SJSA1 (cell line): ENCODE measurements around the gene TMPRSS9. TPM values are rescaled to one million over a fixed set of nuclear protein-coding genes. Genes with fewer than 3 reads are reported as not detected.

ENCODE experiments used
- DNase-seq, 2 experiments: peaks; one replicate each; pipeline ENCODE4 v3.0.0-alpha.2; 2015 to 2020; ENCODE audit warnings: low spot score in 2 of 2, low read depth in 1 of 2
- H3K27ac ChIP-seq: fragments of 250-450 bp; sonication (Bioruptor Pico); 2 replicates; pipeline ENCODE4 v1.5.1; 2020; ENCODE audit warnings: mild to moderate bottlenecking, moderate library complexity
- H3K27me3 ChIP-seq: fragments of 250-450 bp; sonication (Bioruptor Pico); replicated peaks from 2 replicates; pipeline ENCODE4 v1.5.1; 2020; ENCODE audit warnings: mild to moderate bottlenecking, moderate library complexity
- H3K36me3 ChIP-seq: fragments of 250-450 bp; sonication (Bioruptor Pico); 2 replicates; pipeline ENCODE4 v1.5.1; 2020; ENCODE audit warnings: mild to moderate bottlenecking
- H3K4me1 ChIP-seq: fragments of 250-450 bp; sonication (Bioruptor Pico); replicated peaks from 2 replicates; pipeline ENCODE4 v1.6.1; 2021; ENCODE audit warnings: mild to moderate bottlenecking
- H3K4me3 ChIP-seq: fragments of 250-450 bp; sonication (Bioruptor Pico); 2 replicates; pipeline ENCODE4 v1.5.1; 2020; ENCODE audit warnings: mild to moderate bottlenecking
- H3K9me3 ChIP-seq: fragments of 250-450 bp; sonication (Bioruptor Pico); replicated peaks from 2 replicates; pipeline ENCODE4 v1.5.1; 2020; ENCODE audit warnings: mild to moderate bottlenecking
- total RNA-seq: library from RNA; depleted of rRNA; stranded (reverse); fragments of >200 nt; shearing (Covaris generic); gene quantifications from 2 replicates; pipeline ENCODE4 v1.2.3, GENCODE V29; 2014

Gene TMPRSS9
- total RNA-seq, 1 experiment from 2014 or later: not detected

- Histone ChIP-seq H3K4me1 (peaks cover 10% of the 10 kb centered on the region), H3K4me3 (no peak overlapping the region), H3K27me3 (no peaks in the 10 kb centered on the region), H3K36me3 (peaks cover 67% of the 10 kb centered on the region), H3K9me3 (no peaks in the 10 kb centered on the region), H3K27ac (no peak overlapping the region)
- no peak for DNase-seq
Measured at GRCh38 chr19:2324220-2324948, 35.7 kb upstream of the TMPRSS9 start.

DNA sequence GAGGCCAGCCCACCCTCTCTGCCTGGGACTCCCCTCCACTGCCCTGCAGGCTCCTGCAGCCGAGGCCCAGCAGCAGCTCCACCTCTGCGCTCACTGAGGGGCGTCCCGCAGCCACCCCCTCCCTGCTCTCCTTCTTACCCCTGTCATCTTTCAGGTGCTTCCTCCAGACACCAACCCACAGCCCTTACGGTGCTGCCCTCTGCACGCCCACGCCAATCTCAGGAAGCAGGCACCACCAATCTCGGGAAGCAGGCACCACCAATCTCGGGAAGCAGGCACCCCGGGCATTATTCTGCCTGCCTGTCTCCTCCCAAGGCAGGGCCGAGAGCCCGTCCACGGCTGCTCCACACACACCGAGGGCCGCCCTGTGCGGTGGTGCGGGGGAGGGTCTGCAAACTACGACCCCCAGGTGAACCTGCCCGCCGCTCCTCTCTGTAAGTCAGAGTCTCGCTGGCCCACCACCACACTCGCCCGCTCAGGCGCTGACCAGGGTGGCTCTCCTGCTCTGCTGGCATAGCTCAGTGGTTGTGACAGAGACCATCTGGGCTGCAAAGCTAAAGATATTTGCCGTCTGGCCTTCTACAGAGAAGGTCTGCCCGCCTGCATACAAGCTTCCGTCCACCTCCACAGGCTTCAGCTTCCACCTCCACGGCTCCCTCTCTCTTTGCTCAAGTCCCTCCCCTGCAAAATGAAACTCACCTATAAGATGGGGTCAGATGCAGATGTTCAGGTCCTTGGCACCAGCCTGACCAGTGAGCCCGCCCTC is 34.6 kb upstream of the TMPRSS9 start:
- H3K36me3 ChIP-seq: peaks cover 67% of the 10 kb centered on the region
- H3K27me3 ChIP-seq: no peaks in the 10 kb centered on the region
- H3K4me1 ChIP-seq: peaks cover 13% of the 10 kb centered on the region
- DNase-seq: no peak
- H3K27ac ChIP-seq: no peak overlapping the region
- H3K9me3 ChIP-seq: no peaks in the 10 kb centered on the region
- H3K4me3 ChIP-seq: no peak overlapping the region

GRCh38 chr19:2326699-2327360 is 33.2 kb upstream of the TMPRSS9 start:
- no peaks in the 10 kb centered on the region for H3K9me3 ChIP-seq
- H3K4me3 ChIP-seq: no peak overlapping the region; the same call in 1 of the 2 replicates
- no peaks in the 10 kb centered on the region for H3K27me3 ChIP-seq
- peaks cover 13% of the 10 kb centered on the region for H3K4me1 ChIP-seq
- DNase-seq: no peak
- peak overlapping the region; percentile 79 for H3K27ac ChIP-seq
- peaks cover 56% of the 10 kb centered on the region for H3K36me3 ChIP-seq

DNA sequence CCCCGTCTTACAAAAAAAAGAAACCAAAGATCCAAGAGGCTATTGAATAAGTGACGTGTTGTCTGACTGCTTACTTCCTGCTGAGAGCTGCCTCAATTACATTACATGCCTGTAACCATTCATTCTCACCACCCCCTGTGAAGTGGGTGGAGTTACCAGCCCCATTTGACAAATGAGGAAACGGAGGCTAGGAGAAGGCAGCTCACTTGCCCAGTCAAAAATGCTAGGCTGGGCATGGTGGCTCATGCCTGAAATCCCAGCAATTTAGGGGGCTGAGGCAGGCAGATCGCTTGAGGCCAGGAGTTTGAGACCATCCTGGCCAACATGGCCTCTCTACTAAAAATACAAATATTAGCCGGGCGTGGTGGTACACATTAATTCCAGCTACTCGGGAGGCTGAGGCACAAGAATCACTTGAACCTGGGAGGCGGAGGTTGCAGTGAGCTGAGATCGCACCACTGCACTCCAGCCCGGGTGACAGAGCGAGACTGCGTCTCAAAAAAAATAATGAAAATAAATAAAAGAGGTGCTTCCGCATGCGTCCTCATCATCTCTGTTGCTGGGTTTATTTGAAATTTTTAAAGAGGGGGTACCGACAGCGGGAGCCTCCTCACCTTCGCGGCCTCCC is 32.2 kb upstream of the TMPRSS9 start:
- Histone ChIP-seq H3K4me1 (peaks cover 13% of the 10 kb centered on the region), H3K27me3 (no peaks in the 10 kb centered on the region), H3K9me3 (no peaks in the 10 kb centered on the region), H3K27ac (peak overlapping the region; percentile 79), H3K4me3 (peak overlapping the region; percentile 96), H3K36me3 (peaks cover 48% of the 10 kb centered on the region)
- peak; percentile 80 to 84 for DNase-seq

- DNase-seq: peak; percentile 87 to 89
- Histone ChIP-seq H3K27ac (peak within 1 kb of the TSS; percentile 79), H3K9me3 (no peaks in the 10 kb centered on the region), H3K36me3 (peaks cover 41% of the 10 kb centered on the region), H3K27me3 (no peaks in the 10 kb centered on the region), H3K4me3 (peak within 1 kb of the TSS; percentile 96), H3K4me1 (peaks cover 13% of the 10 kb centered on the region)
Measured at GRCh38 chr19:2328401-2329148, 31.5 kb upstream of the TMPRSS9 start, which contains the start of the genes LSM7 and SPPL2B. TSS of gene LSM7 (minus strand) at chr19:2328586. CDS start at chr19:2328566, 20 bp downstream. TSS of gene SPPL2B (plus strand) at chr19:2328684. CDS start at chr19:2328710, 26 bp downstream.

DNA sequence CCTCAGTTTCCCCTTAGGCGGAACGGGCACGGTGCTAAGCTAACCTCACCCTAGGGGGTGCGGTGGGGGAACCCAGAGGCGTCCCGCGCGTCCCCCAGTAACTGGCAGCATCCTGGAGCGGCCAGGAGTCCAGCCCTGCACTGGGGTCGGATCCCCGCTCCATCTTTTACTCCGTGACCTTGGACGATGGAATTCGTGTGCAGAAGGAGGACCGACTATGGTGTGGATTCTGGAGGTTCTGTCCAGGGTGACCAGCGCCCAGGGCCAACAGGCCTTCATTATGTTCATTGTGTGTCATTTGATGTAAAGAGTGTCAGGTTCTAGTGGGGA is 31.0 kb upstream of the TMPRSS9 start:
- H3K27me3 ChIP-seq: no peaks in the 10 kb centered on the region
- peak overlapping the region; percentile 79 for H3K27ac ChIP-seq
- no peak for DNase-seq
- H3K36me3 ChIP-seq: peaks cover 38% of the 10 kb centered on the region
- no peaks in the 10 kb centered on the region for H3K9me3 ChIP-seq
- peaks cover 13% of the 10 kb centered on the region for H3K4me1 ChIP-seq
- H3K4me3 ChIP-seq: peak overlapping the region; percentile 96

- no peaks in the 10 kb centered on the region for H3K27me3 ChIP-seq
- H3K4me1 ChIP-seq: peaks cover 13% of the 10 kb centered on the region
- H3K4me3 ChIP-seq: peak overlapping the region; percentile 96
- no peak for DNase-seq
- peaks cover 35% of the 10 kb centered on the region for H3K36me3 ChIP-seq
- H3K9me3 ChIP-seq: no peaks in the 10 kb centered on the region
- H3K27ac ChIP-seq: no peak overlapping the region
Measured at GRCh38 chr19:2329501-2329916, 30.6 kb upstream of the TMPRSS9 start.

DNA sequence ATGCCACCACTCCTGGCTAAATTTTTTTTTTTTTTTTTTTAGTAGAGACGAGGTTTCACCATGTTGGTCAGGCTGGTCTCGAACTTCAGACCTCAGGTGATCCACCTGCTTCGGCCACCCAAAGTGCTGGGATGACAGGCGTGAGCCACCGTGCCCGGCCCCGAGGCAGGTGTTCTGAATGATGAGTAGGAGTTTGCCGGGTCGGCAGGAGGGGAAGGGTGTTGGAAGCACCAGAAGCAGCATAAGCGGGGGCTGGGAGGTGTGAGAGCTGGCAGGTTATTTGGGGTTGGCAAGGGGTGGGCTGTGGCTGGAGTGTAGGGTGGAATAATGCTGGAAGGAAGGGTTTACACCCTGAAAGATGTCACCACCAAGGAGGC is 29.8 kb upstream of the TMPRSS9 start:
- Histone ChIP-seq H3K4me3 (no peak overlapping the region), H3K27ac (no peak overlapping the region), H3K4me1 (peaks cover 13% of the 10 kb centered on the region), H3K27me3 (no peaks in the 10 kb centered on the region), H3K36me3 (peaks cover 34% of the 10 kb centered on the region), H3K9me3 (no peaks in the 10 kb centered on the region; the same call in 1 of the 2 replicates)
- DNase-seq: no peak

DNA sequence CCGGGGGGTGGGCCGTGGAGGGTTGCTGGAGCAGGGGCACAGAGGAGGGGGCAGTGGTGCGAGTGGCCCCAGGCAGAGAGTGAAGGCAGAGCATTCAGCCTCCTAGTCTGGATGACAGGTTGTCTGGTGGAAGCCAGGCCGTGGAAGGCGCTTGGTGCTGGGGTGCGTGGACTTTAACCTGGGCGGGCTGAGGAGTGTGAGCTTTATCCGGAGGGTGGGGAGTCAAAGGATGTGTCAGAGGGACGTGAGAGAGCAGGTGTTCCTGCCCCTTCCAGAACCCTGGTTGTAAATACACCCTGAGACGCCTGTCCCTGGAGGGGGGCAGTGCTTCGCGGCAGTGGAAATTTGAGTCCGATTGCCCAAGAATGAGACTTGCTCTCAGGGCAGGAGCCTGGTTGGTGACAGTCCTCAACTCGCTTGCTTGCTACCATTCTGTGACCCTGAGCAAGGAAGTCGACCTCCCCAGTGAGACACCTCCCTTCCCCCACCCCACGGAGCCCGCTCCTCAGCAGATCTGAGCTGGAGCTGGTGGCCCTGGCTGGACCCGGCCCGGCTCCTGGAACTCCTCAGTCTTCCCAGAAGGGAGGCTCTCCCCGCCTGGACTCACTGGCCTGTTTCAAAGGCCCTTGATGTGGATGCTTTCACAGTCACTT is 29.3 kb upstream of the TMPRSS9 start:
- no peak for DNase-seq
- peaks cover 13% of the 10 kb centered on the region for H3K4me1 ChIP-seq
- H3K9me3 ChIP-seq: no peaks in the 10 kb centered on the region; the same call in 1 of the 2 replicates
- H3K27ac ChIP-seq: no peak overlapping the region
- peaks cover 30% of the 10 kb centered on the region for H3K36me3 ChIP-seq
- no peaks in the 10 kb centered on the region for H3K27me3 ChIP-seq
- H3K4me3 ChIP-seq: no peak overlapping the region

DNA sequence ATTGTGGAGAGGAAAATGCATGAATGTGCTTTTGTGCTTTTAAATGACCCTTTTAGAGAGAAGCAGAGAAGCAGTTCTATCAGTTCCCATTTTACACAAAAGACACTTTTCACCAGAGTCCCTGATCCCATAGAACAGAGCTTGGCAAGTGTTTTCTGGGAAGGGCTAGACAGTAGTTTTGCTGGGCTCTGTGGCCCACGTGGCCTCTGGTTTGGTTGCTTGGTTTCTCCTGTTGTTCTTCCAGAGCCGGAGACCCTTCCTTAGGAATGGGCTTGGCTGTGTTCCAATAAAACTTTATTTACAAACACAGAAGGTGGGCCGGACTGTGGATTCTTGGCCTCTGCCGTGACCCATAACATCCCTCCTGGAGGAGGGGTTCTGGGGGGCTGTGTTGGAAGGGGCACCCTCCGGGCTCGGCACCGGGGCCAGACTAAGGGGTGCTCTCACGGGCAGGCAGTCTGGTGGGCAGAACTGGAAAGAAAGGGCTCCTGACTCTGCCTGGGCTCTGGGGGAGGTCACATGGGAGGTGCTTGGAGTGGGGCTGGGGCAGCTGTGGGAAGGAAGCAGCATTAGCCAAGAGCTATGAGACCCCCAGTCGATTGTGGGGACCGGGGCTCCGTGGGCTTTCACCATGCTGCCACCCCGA is 28.3 kb upstream of the TMPRSS9 start:
- no peak overlapping the region for H3K27ac ChIP-seq

DNA sequence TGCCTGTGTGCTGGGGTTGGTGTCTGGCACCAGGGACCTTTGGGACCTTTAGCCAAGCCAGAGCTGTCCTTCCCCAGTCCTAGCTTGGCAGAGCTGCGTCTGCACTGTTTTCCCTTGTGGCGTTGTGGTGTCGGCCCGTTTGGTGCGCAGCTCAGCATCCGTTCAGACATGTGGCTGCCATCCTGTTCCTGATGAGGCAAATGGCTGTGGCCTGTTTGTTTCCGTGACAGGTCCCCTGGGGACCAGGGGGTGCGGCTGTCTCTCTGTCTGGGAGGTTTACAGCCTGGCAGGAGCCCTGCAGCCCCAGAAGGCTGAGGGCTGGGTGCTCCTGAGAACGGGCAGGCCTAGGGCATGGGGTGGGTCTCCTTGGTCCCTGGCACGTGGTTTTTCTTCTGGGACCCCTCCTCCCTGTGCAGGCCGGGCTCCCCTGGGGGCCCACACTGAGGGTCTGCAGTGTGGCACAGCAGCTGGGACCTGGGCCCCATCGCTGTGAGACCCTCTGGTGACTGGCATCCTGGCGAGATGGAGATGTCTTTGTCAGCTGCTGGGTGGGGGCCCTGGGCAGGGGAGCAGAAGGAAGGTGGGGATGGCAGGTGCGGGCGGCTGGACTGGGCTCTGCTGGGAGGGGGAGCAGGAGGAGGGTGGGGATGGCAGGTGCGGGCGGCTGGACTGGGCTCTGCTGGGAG is 27.6 kb upstream of the TMPRSS9 start:
- H3K36me3 ChIP-seq: peaks cover 14% of the 10 kb centered on the region
- H3K27me3 ChIP-seq: no peaks in the 10 kb centered on the region
- peaks cover 7% of the 10 kb centered on the region for H3K4me1 ChIP-seq
- DNase-seq: no peak
- H3K9me3 ChIP-seq: no peaks in the 10 kb centered on the region; the same call in 1 of the 2 replicates
- no peak overlapping the region for H3K4me3 ChIP-seq
- no peak overlapping the region for H3K27ac ChIP-seq

More for the DNA sequence above, 28.3 kb upstream of the TMPRSS9 start:
- Histone ChIP-seq H3K27me3 (no peaks in the 10 kb centered on the region), H3K9me3 (no peaks in the 10 kb centered on the region; the same call in 1 of the 2 replicates), H3K4me3 (no peak overlapping the region), H3K36me3 (peaks cover 20% of the 10 kb centered on the region), H3K4me1 (peaks cover 13% of the 10 kb centered on the region)
- DNase-seq: no peak
